A549 (cell line): ENCODE measurements around the gene FYB1. TPM values are rescaled to one million over a fixed set of nuclear protein-coding genes. Genes with fewer than 3 reads are reported as not detected.
A peak's percentile ranks its signal among the peaks of the same experiment; 100 is the strongest.

Experiments used
- ATAC-seq, 2 experiments: fragments of 200-7000 bp in 1 of 2; fragments of >200 bp in 1 of 2; cut with Nextera tagmentation in 1 of 2; cut with Tn5 transposase in 1 of 2; 3 replicates each; pipeline versions ENCODE4 v1.8.0 to v1.9.1; 2018 to 2020; ENCODE audit warnings: mild to moderate bottlenecking in 1 of 2, moderate library complexity in 1 of 2
- CTCF ChIA-PET: fragments of 300-600 bp; sonication (Branson Sonifier 250); formaldehyde crosslinking; extraction: SDS; loops from one replicate; lab custom pipeline; 2021; ENCODE audit warnings: antibody characterized with exemption, inconsistent platforms; lab: Yijun Ruan, JAX
- POLR2A ChIA-PET: fragments of 350-600 bp; formaldehyde crosslinking; extraction: SDS; loops from one replicate; lab custom pipeline; 2021; ENCODE audit warnings: antibody characterized with exemption, inconsistent platforms; lab: Yijun Ruan, JAX
- DNase-seq, 2 experiments: peaks; one replicate each; pipeline versions ENCODE4 v3.0.0 to v3.0.0-alpha.2; 2011 to 2016; ENCODE audit warnings: low read depth in 1 of 2, low spot score in 1 of 2
- FAIRE-seq: peaks from 2 replicates; lab custom pipeline; 2011; peaks lifted over from hg19 to GRCh38; lab: Jason Lieb, UNC
- H3K27ac ChIP-seq, 2 experiments: fragments of >200 bp; sonication (Bioruptor Twin); formaldehyde crosslinking; 3 replicates each; pipeline ENCODE4 v1.5.1; 2016 to 2017
- H3K4me1 ChIP-seq: fragments of >200 bp; sonication (Bioruptor Twin); formaldehyde crosslinking; 3 replicates; pipeline ENCODE4 v1.6.1; 2016
- H3K4me2 ChIP-seq: fragments of >200 bp; sonication (Bioruptor Twin); formaldehyde crosslinking; 3 replicates; pipeline ENCODE4 v1.6.1; 2016
- H3K4me3 ChIP-seq: fragments of >200 bp; sonication (Bioruptor Twin); formaldehyde crosslinking; 3 replicates; pipeline ENCODE4 v1.5.1; 2016
- H3K9me3 ChIP-seq: fragments of >200 bp; sonication (Bioruptor Twin); formaldehyde crosslinking; 3 replicates; pipeline ENCODE4 v1.6.1; 2016
- CBX2 ChIP-seq: fragments of 200-600 bp; sonication (generic); IDR thresholded peaks from 2 replicates; pipeline ENCODE4 v1.6.1; 2016; ENCODE audit warnings: low read depth, mild to moderate bottlenecking, borderline replicate concordance
- CHD4 ChIP-seq: fragments of 200-600 bp; sonication (generic); IDR thresholded peaks from 2 replicates; pipeline ENCODE4 v1.6.1; 2016; ENCODE audit warnings: antibody characterized with exemption, mild to moderate bottlenecking, borderline replicate concordance
- EHF ChIP-seq: fragments of 250-450 bp; sonication (Bioruptor Pico); IDR thresholded peaks from 2 replicates; pipeline ENCODE4 v1.5.0; 2020; ENCODE audit warnings: mild to moderate bottlenecking
- EHMT2 ChIP-seq: fragments of 200-600 bp; sonication (generic); IDR thresholded peaks from 2 replicates; pipeline ENCODE4 v1.6.1; 2016; ENCODE audit warnings: antibody characterized with exemption, low read depth, mild to moderate bottlenecking, moderate library complexity
- EP300 ChIP-seq, 2 experiments: fragments of >200 bp; sonication (Bioruptor Twin); formaldehyde crosslinking; IDR thresholded peaks; 2 replicates in 1 of 2; 3 replicates in 1 of 2; pipeline ENCODE4 v1.6.1; 2016 to 2017
- FOSB ChIP-seq: fragments of 250-450 bp; sonication (Bioruptor Pico); IDR thresholded peaks from 2 replicates; pipeline ENCODE4 v1.5.0; 2020; ENCODE audit warnings: mild to moderate bottlenecking, moderate library complexity
- FOSL2 ChIP-seq, 2 experiments: fragments of 450-650 bp in 1 of 2; fragments of >200 bp in 1 of 2; sonication (Bioruptor Twin) in 1 of 2; formaldehyde crosslinking; IDR thresholded peaks; 2 replicates each; pipeline versions ENCODE4 v1.5.0 to v1.6.1; 2016 to 2020; ENCODE audit warnings: mild to moderate bottlenecking in 1 of 2, moderate library complexity in 1 of 2
- HDAC2 ChIP-seq: fragments of 200-600 bp; sonication (generic); IDR thresholded peaks from 2 replicates; pipeline ENCODE4 v1.6.1; 2016
- HEYL ChIP-seq: fragments of 250-450 bp; sonication (Bioruptor Pico); IDR thresholded peaks from 2 replicates; pipeline ENCODE4 v1.8.0; 2021; ENCODE audit warnings: mild to moderate bottlenecking, moderate library complexity
- HMGXB4 ChIP-seq: fragments of 250-450 bp; sonication (Bioruptor Pico); IDR thresholded peaks from 2 replicates; pipeline ENCODE4 v1.5.0; 2021; ENCODE audit warnings: mild to moderate bottlenecking, moderate library complexity, borderline replicate concordance
- HOXA7 ChIP-seq: fragments of 250-450 bp; sonication (Bioruptor Pico); IDR thresholded peaks from 2 replicates; pipeline ENCODE4 v1.5.0; 2020; ENCODE audit warnings: mild to moderate bottlenecking, moderate library complexity
- MAFK ChIP-seq: fragments of 450-650 bp; IDR thresholded peaks from 2 replicates; pipeline ENCODE4 v1.6.1; 2014; ENCODE audit not compliant: partially characterized antibody
- NFE2L2 ChIP-seq: fragments of 150-350 bp; conservative IDR thresholded peaks from 2 replicates; pipeline ENCODE4 v1.6.1; 2014; ENCODE audit warnings: low read length
- RARB ChIP-seq: fragments of 250-450 bp; sonication (Bioruptor Pico); IDR thresholded peaks from 2 replicates; pipeline ENCODE4 v1.8.0; 2021; ENCODE audit warnings: mild to moderate bottlenecking, moderate library complexity
- RNF2 ChIP-seq: fragments of 200-600 bp; sonication (generic); IDR thresholded peaks from 2 replicates; pipeline ENCODE4 v1.6.1; 2016; ENCODE audit warnings: low read depth, mild to moderate bottlenecking, antibody characterized with exemption, moderate library complexity, borderline replicate concordance
- SMC3 ChIP-seq: fragments of >200 bp; sonication (Bioruptor Twin); formaldehyde crosslinking; IDR thresholded peaks from 3 replicates; pipeline ENCODE4 v1.6.1; 2018; ENCODE audit warnings: inconsistent platforms
- USF2 ChIP-seq: fragments of 450-650 bp; IDR thresholded peaks from 2 replicates; pipeline ENCODE4 v1.6.1; 2014; ENCODE audit warnings: antibody characterized with exemption
- ZC3H11A ChIP-seq: fragments of 450-650 bp; IDR thresholded peaks from 2 replicates; pipeline ENCODE4 v1.6.1; 2014; ENCODE audit warnings: antibody characterized with exemption, mild to moderate bottlenecking
- ZNF302 ChIP-seq: fragments of 250-450 bp; sonication (Bioruptor Pico); IDR thresholded peaks from 2 replicates; pipeline ENCODE4 v1.9.0; 2021; ENCODE audit warnings: inconsistent platforms, mild to moderate bottlenecking, moderate library complexity
- ZSCAN20 ChIP-seq: fragments of 250-450 bp; sonication (Bioruptor Pico); IDR thresholded peaks from 2 replicates; pipeline ENCODE4 v1.8.0; 2022; ENCODE audit warnings: mild to moderate bottlenecking, moderate library complexity
- WGBS: methylation state at CpG from one replicate; pipeline ENCODE4 v1.1.6; 2017; ENCODE audit errors: missing lambda C conversion rate; 5-methylcytosine and 5-hydroxymethylcytosine counted together
- polyA plus RNA-seq, 4 experiments: library from polyadenylated mRNA; depleted of rRNA in 3 of 4; stranded (reverse); fragments of >200 nt; fragmentation: RNase III in 1 of 4; extraction: RNeasy Plus Mini Kit Qiagen cat#74134 plus additional on column Dnase treatment in 1 of 4; gene quantifications; 2 replicates in 3 of 4; 3 replicates in 1 of 4; pipeline ENCODE4 v1.2.3, GENCODE V29; 2011 to 2017
- TF ChIP-seq, protein P1 (sequence below): IDR thresholded peaks from 2 replicates; pipeline ENCODE4 v1.6.1; 2012

FYB1 gene
- polyA plus RNA-seq, 2 of the 4 experiments (the other 2 are of a cell fraction), result 7.4 to 34.6 TPM

- Histone ChIP-seq H3K4me1 (peaks cover 49% of the 10 kb centered on the region; the same call in 2 of the 3 replicates), H3K27ac (peak overlapping the region in 1 of 2 experiments; percentile 59; a peak in 3 of 6 replicates), H3K4me3 (no peak overlapping the region; the same call in 2 of the 3 replicates), H3K4me2 (peak overlapping the region; percentile 53), H3K9me3 (no peaks in the 10 kb centered on the region)
- POLR2A ChIA-PET, result interaction anchor here (0.7 kb wide), 1 partner anchor 118 kb away, joined by 4 read pairs; no protein-coding TSS in a partner anchor
- CTCF ChIA-PET, result interaction anchor here (0.7 to 2.9 kb wide), 11 partner anchors 11 to 164 kb away, joined by 3 to 13 read pairs (median 7); no protein-coding TSS in a partner anchor
- DNase-seq, result no peak
- TF ChIP-seq EHF (CRISPR knock-in tag) (peak; percentile 40; the same call in 1 of the 2 replicates), FOSL2 (IDR thresholded peaks at IDR 0.05) (no peak), FOSL2 (CRISPR knock-in tag; IDR thresholded peaks at IDR 0.05) (peak; percentile 43), NFE2L2 (peak; percentile 91), HMGXB4 (CRISPR knock-in tag) (0 out of 2 replicates have a peak, but pooled peaks have one; percentile 24), CBX2 (no peak), MAFK (peak; percentile 98), ZC3H11A (no peak), ZSCAN20 (CRISPR knock-in tag) (0 out of 2 replicates have a peak, but pooled peaks have one; percentile 9), SMC3 (no peak)
- 43% methylated on average over 3 of the region's 3 CpGs for WGBS
- ATAC-seq, result no peak; a peak in 1 of 6 replicates
- FAIRE-seq, result peak; percentile 89
Observed at GRCh38 chr5:39119404-39120051, 99.8 kb downstream of the FYB1 start.

DNA sequence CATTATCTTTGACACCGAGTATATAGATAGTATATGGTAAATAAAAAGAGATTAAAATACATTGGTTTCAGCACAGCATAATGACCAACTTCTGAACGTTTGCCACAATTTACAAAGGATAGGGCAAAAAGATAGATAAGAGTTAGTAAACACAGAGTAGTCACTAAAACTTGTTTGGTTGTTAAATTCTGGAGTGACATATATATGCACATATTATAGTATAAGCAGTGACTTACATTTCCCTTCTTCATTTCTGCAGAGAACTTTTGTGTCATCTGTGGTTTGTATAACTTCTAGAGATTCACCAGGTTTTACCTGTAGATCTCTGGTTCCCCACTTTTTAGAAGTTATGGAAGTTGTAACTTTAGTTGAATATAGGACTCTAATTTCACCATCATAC, 100.7 kb downstream of the FYB1 start:
- H3K4me1 ChIP-seq, result peaks cover 51% of the 10 kb centered on the region; the same call in 2 of the 3 replicates
- TF ChIP-seq CBX2 (no peak), ZSCAN20 (CRISPR knock-in tag) (no peak), USF2 (no peak), FOSB (CRISPR knock-in tag) (no peak), HDAC2 (no peak), EHMT2 (no peak), HOXA7 (CRISPR knock-in tag) (no peak), EP300 (IDR thresholded peaks at IDR 0.05) (no peak), RNF2 (no peak), ZNF302 (CRISPR knock-in tag) (no peak), HEYL (CRISPR knock-in tag) (no peak), RARB (no peak), CHD4 (no peak), ZC3H11A (no peak)
- TF ChIP-seq, protein P1, sequence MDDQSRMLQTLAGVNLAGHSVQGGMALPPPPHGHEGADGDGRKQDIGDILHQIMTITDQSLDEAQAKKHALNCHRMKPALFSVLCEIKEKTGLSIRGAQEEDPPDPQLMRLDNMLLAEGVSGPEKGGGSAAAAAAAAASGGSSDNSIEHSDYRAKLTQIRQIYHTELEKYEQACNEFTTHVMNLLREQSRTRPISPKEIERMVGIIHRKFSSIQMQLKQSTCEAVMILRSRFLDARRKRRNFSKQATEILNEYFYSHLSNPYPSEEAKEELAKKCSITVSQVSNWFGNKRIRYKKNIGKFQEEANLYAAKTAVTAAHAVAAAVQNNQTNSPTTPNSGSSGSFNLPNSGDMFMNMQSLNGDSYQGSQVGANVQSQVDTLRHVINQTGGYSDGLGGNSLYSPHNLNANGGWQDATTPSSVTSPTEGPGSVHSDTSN, result no peak
- TF ChIP-seq, all 56 proteins: peak for 0
- ATAC-seq, result no peak
- DNase-seq, result no peak
- WGBS, result 66% methylated on average over 2 of the region's 2 CpGs
- FAIRE-seq, result peak; percentile 39
- H3K9me3 ChIP-seq, result no peaks in the 10 kb centered on the region
- H3K4me2 ChIP-seq, result no peak overlapping the region
- H3K27ac ChIP-seq, result no peak overlapping the region
- ChIA-PET POLR2A (interaction anchor here (0.7 to 1.4 kb wide), 2 partner anchors 13 to 119 kb away, joined by 3 to 4 read pairs; no protein-coding TSS in a partner anchor), CTCF (interaction anchor here (1.2 to 1.8 kb wide), 2 partner anchors 38 to 43 kb away, joined by 3 to 5 read pairs; no protein-coding TSS in a partner anchor)
- no peak overlapping the region for H3K4me3 ChIP-seq
